ENCODE data around the gene OR2C3. TPM values are rescaled to one million over a fixed set of nuclear protein-coding genes. Genes with fewer than 3 reads are reported as not detected.

Gene OR2C3
- total and polyA plus RNA-seq, 4 donors = under 0.01 to 0.03 TPM; not detected in 2

- TF ChIP-seq CTCF (IDR thresholded peaks at IDR 0.05; ENCODE audit: control extremely low read depth, extremely low read depth) = no peak
- WGBS, 2 donors = 47 to 61% methylated on average over 6 of the region's 6 CpGs
- no peak for ATAC-seq (ENCODE audit: insufficient read depth, low FRiP score)
- H3K4me1 ChIP-seq (ENCODE audit: control insufficient read depth in 5 of 5, insufficient read depth in 5 of 5, low read length in 5 of 5) = no peaks in the 10 kb centered on the region
- no peaks in the 10 kb centered on the region for H3K27me3 ChIP-seq (ENCODE audit: control insufficient read depth in 3 of 3, insufficient read depth in 3 of 3, low read length in 2 of 3)
- H3K9ac ChIP-seq (ENCODE audit: insufficient read depth in 1 of 2, low read length in 2 of 2) = no peak overlapping the region
- no peak overlapping the region for H3K27ac ChIP-seq (ENCODE audit: low read depth in 1 of 2, low read length in 1 of 2)
- no peak overlapping the region for H3K4me3 ChIP-seq
- peaks cover 0 to 4% (median 0%) of the 10 kb centered on the region in 4 donors for H3K9me3 ChIP-seq (ENCODE audit: control insufficient read depth in 4 of 4, insufficient read depth in 3 of 4, low read length in 3 of 4)
- H3K36me3 ChIP-seq (ENCODE audit: control insufficient read depth in 4 of 4, insufficient read depth in 4 of 4, low read length in 4 of 4) = no peaks in the 10 kb centered on the region
- no peak for DNase-seq
Observed at GRCh38 chr1:247539215-247539614, 3.0 kb upstream of the OR2C3 start.

- no peak for ATAC-seq (ENCODE audit: insufficient read depth, low FRiP score)
- H3K27me3 ChIP-seq (ENCODE audit: control insufficient read depth in 3 of 3, insufficient read depth in 3 of 3, low read length in 2 of 3) = no peaks in the 10 kb centered on the region
- DNase-seq = no peak
- H3K9ac ChIP-seq (ENCODE audit: insufficient read depth in 1 of 2, low read length in 2 of 2) = no peak overlapping the region
- H3K4me1 ChIP-seq (ENCODE audit: control insufficient read depth in 5 of 5, insufficient read depth in 5 of 5, low read length in 5 of 5) = no peaks in the 10 kb centered on the region
- no peaks in the 10 kb centered on the region for H3K36me3 ChIP-seq (ENCODE audit: control insufficient read depth in 4 of 4, insufficient read depth in 4 of 4, low read length in 4 of 4)
- H3K27ac ChIP-seq (ENCODE audit: low read depth in 1 of 2, low read length in 1 of 2) = no peak overlapping the region
- 84 to 90% methylated on average over 5 of the region's 5 CpGs for WGBS, 2 donors
- no peak for TF ChIP-seq CTCF (IDR thresholded peaks at IDR 0.05; ENCODE audit: control extremely low read depth, extremely low read depth)
- H3K9me3 ChIP-seq (ENCODE audit: control insufficient read depth in 4 of 4, insufficient read depth in 3 of 4, low read length in 3 of 4) = peaks cover 0 to 4% (median 0%) of the 10 kb centered on the region in 4 donors
- no peak overlapping the region for H3K4me3 ChIP-seq
Observed at GRCh38 chr1:247538561-247538960, 2.3 kb upstream of the OR2C3 start.

GRCh38 chr1:247535402-247535801 is 838 bp downstream of the OR2C3 start:
- WGBS, 2 donors = 54 to 58% methylated on average over 3 of the region's 3 CpGs

More at GRCh38 chr1:247535402-247535801, 838 bp downstream of the OR2C3 start:
- no peak overlapping the region for H3K27ac ChIP-seq (ENCODE audit: low read depth in 1 of 2, low read length in 1 of 2)
- no peaks in the 10 kb centered on the region for H3K36me3 ChIP-seq (ENCODE audit: control insufficient read depth in 4 of 4, insufficient read depth in 4 of 4, low read length in 4 of 4)
- H3K9ac ChIP-seq (ENCODE audit: insufficient read depth in 1 of 2, low read length in 2 of 2) = no peak overlapping the region
- no peaks in the 10 kb centered on the region for H3K4me1 ChIP-seq (ENCODE audit: control insufficient read depth in 5 of 5, insufficient read depth in 5 of 5, low read length in 5 of 5)
- peaks cover 0 to 19% (median 0%) of the 10 kb centered on the region in 4 donors for H3K9me3 ChIP-seq (ENCODE audit: control insufficient read depth in 4 of 4, insufficient read depth in 3 of 4, low read length in 3 of 4)
- no peak for DNase-seq
- no peak for TF ChIP-seq CTCF (IDR thresholded peaks at IDR 0.05; ENCODE audit: control extremely low read depth, extremely low read depth)
- H3K27me3 ChIP-seq (ENCODE audit: control insufficient read depth in 3 of 3, insufficient read depth in 3 of 3, low read length in 2 of 3) = peaks cover 0 to under 1% (median 0%) of the 10 kb centered on the region in 3 donors
- no peak for ATAC-seq (ENCODE audit: insufficient read depth, low FRiP score)
- no peak overlapping the region for H3K4me3 ChIP-seq

All from lung (tissue), 12 donors.